NT2/D1 (cell line): ENCODE results near the gene KLF17.

ENCODE experiments used
- DNase-seq: peaks from one replicate; pipeline ENCODE4 v3.0.0-alpha.2; 2011; ENCODE audit warnings: low read depth, low spot score
- H3K27me3 ChIP-seq: 2 replicates; pipeline ENCODE4 v1.6.0; 2011; ENCODE audit warnings: mild to moderate bottlenecking; ENCODE audit not compliant: insufficient read length, insufficient read depth
- H3K36me3 ChIP-seq: 2 replicates; pipeline ENCODE4 v1.6.1; 2011; ENCODE audit warnings: mild to moderate bottlenecking, low read length, mixed read lengths; ENCODE audit not compliant: insufficient read depth, insufficient read length
- H3K4me1 ChIP-seq: 2 replicates; pipeline ENCODE4 v1.5.1; 2011; ENCODE audit not compliant: insufficient read depth, insufficient read length
- H3K4me3 ChIP-seq: 2 replicates; pipeline ENCODE4 v1.5.1; 2011; ENCODE audit warnings: low read depth; ENCODE audit not compliant: insufficient read length
- H3K9ac ChIP-seq: 2 replicates; pipeline ENCODE4 v1.6.0; 2011; ENCODE audit warnings: low read depth; ENCODE audit not compliant: insufficient read length
- H3K9me3 ChIP-seq: 2 replicates; pipeline ENCODE4 v1.5.1; 2011; ENCODE audit warnings: mild to moderate bottlenecking, low read length; ENCODE audit not compliant: insufficient read depth
- SUZ12 ChIP-seq: IDR thresholded peaks from 2 replicates; pipeline ENCODE4 v1.6.1; 2011; ENCODE audit not compliant: insufficient read length, insufficient read depth; ENCODE audit errors: extremely low read depth
- YY1 ChIP-seq: IDR thresholded peaks from 2 replicates; pipeline ENCODE4 v1.6.1; 2011; ENCODE audit not compliant: insufficient read length, insufficient read depth
- ZNF274 ChIP-seq: IDR thresholded peaks from 2 replicates; pipeline ENCODE4 v1.6.1; 2011; ENCODE audit warnings: mild to moderate bottlenecking, low read depth, low read length

KLF17 gene

GRCh38 chr1:44077421-44077820, 41.2 kb upstream of the KLF17 start:
- DNase-seq: no peak
- H3K4me3 ChIP-seq: no peak overlapping the region
- H3K9me3 ChIP-seq: no peaks in the 10 kb centered on the region

GRCh38 chr1:44078104-44078503, 40.5 kb upstream of the KLF17 start:
- DNase-seq: no peak
- no peaks in the 10 kb centered on the region for H3K9me3 ChIP-seq
- no peak overlapping the region for H3K9ac ChIP-seq
- peaks cover 3% of the 10 kb centered on the region for H3K27me3 ChIP-seq
- H3K4me1 ChIP-seq: no peaks in the 10 kb centered on the region
- no peak for TF ChIP-seq YY1
- TF ChIP-seq ZNF274: no peak
- no peak for TF ChIP-seq SUZ12
- no peak overlapping the region for H3K4me3 ChIP-seq
- H3K36me3 ChIP-seq: no peaks in the 10 kb centered on the region

More at GRCh38 chr1:44077421-44077820, 41.2 kb upstream of the KLF17 start:
- Histone ChIP-seq H3K4me1 (no peaks in the 10 kb centered on the region), H3K27me3 (peaks cover 3% of the 10 kb centered on the region), H3K36me3 (no peaks in the 10 kb centered on the region), H3K9ac (no peak overlapping the region)
- no peak for TF ChIP-seq SUZ12
- no peak for TF ChIP-seq ZNF274

GRCh38 chr1:44079566-44079965, 39.1 kb upstream of the KLF17 start:
- Histone ChIP-seq H3K4me3 (no peak overlapping the region), H3K36me3 (no peaks in the 10 kb centered on the region), H3K9ac (no peak overlapping the region), H3K4me1 (no peaks in the 10 kb centered on the region), H3K9me3 (no peaks in the 10 kb centered on the region), H3K27me3 (no peaks in the 10 kb centered on the region)
- no peak for DNase-seq
- TF ChIP-seq ZNF274 (no peak), SUZ12 (no peak), YY1 (no peak)

GRCh38 chr1:44084998-44085675, 33.5 kb upstream of the KLF17 start:
- no peaks in the 10 kb centered on the region for H3K27me3 ChIP-seq
- peaks cover 8% of the 10 kb centered on the region for H3K4me1 ChIP-seq
- H3K36me3 ChIP-seq: no peaks in the 10 kb centered on the region
- H3K4me3 ChIP-seq: no peak overlapping the region
- no peak overlapping the region for H3K9ac ChIP-seq
- no peak for DNase-seq
- H3K9me3 ChIP-seq: no peaks in the 10 kb centered on the region
- TF ChIP-seq SUZ12 (no peak), YY1 (no peak), ZNF274 (no peak)

DNA sequence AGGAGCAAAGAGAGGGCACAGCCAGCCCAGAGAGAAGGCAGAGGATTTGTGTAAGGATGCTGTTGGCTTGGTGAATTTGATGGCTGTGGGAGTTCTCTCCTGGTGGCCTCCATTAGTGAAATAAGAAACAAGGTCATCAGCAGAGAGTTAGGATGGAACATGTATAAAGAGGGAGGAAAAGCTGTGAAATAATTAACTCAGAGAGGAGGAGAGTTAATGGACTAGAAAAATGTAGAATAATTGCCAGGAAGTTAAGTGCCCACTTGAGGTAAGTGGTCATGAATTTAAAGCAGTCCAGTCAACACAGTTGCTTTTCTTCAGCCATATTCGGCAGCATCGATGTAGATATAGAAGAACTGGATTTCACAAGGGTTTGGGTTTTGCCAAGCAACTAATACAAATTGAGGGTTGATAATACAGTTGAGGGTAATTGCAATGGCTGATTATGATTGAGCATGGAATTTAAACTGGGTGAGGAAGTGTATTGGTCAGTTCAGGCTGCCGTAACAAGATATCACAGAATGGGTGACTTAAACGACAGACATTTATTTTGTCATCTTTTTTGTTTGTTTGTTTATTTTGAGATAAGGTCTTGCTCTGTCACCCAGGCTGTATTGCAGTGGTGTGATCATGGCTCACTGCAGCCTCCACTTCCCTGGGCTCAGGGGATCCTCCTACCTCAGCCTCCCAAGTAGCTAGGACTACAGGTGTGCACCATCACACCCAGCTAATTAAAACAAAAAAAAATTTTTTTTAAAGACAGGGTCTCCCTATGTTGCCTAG, 31.7 kb upstream of the KLF17 start:
- H3K4me1 ChIP-seq: peaks cover 8% of the 10 kb centered on the region
- no peaks in the 10 kb centered on the region for H3K36me3 ChIP-seq
- no peaks in the 10 kb centered on the region for H3K9me3 ChIP-seq
- no peak for DNase-seq
- TF ChIP-seq YY1 (no peak), SUZ12 (no peak), ZNF274 (no peak)
- no peak overlapping the region for H3K4me3 ChIP-seq
- no peak overlapping the region for H3K9ac ChIP-seq
- H3K27me3 ChIP-seq: no peaks in the 10 kb centered on the region

GRCh38 chr1:44089371-44090048, 29.1 kb upstream of the KLF17 start:
- peaks cover 8% of the 10 kb centered on the region for H3K4me1 ChIP-seq
- no peak for DNase-seq
- H3K27me3 ChIP-seq: no peaks in the 10 kb centered on the region
- no peak overlapping the region for H3K4me3 ChIP-seq
- H3K9ac ChIP-seq: no peak overlapping the region
- H3K9me3 ChIP-seq: no peaks in the 10 kb centered on the region
- no peaks in the 10 kb centered on the region for H3K36me3 ChIP-seq
- TF ChIP-seq YY1: no peak
- TF ChIP-seq SUZ12: no peak
- no peak for TF ChIP-seq ZNF274

- Histone ChIP-seq H3K9ac (no peak overlapping the region), H3K9me3 (no peaks in the 10 kb centered on the region), H3K27me3 (no peaks in the 10 kb centered on the region), H3K4me3 (no peak overlapping the region), H3K4me1 (peaks cover 8% of the 10 kb centered on the region), H3K36me3 (no peaks in the 10 kb centered on the region)
- no peak for TF ChIP-seq ZNF274
- no peak for TF ChIP-seq SUZ12
- TF ChIP-seq YY1: no peak
- DNase-seq: no peak
These were observed 28.0 kb upstream of the KLF17 start for GRCh38 chr1:44090429-44091252.
